Right lobe of liver (tissue), 6 donors: ENCODE results near the gene WNK2. TPM values are rescaled to one million over a fixed set of nuclear protein-coding genes. Genes with fewer than 3 reads are reported as not detected.

Experiments used
- ATAC-seq, 4 donors: fragments of 200-7000 bp; cut with Tn5 transposase; one replicate each; pipeline ENCODE4 v1.9.1; 2020; ENCODE audit warnings: mild to moderate bottlenecking in 4 of 4, moderate library complexity in 4 of 4
- DNase-seq, 3 donors: peaks; one replicate each; pipeline ENCODE4 v3.0.0-alpha.2; 2020
- H3K27ac ChIP-seq, 3 donors: fragments of 200-600 bp; one replicate each; pipeline ENCODE4 v1.8.0; 2022
- H3K27me3 ChIP-seq, 2 donors: fragments of 200-600 bp; one replicate each; pipeline ENCODE4 v1.8.0; 2022
- H3K36me3 ChIP-seq, 4 donors: fragments of 200-600 bp; sonication (generic) in 1 of 4; one replicate each; pipeline versions ENCODE4 v1.5.1 to v1.8.0; 2017 to 2022; ENCODE audit warnings: control low read depth in 1 of 4
- H3K4me1 ChIP-seq, 4 donors: fragments of 200-600 bp; sonication (generic) in 1 of 4; one replicate each; pipeline versions ENCODE4 v1.5.1 to v1.8.0; 2017 to 2022; ENCODE audit warnings: control low read depth in 1 of 4
- H3K4me3 ChIP-seq, 3 donors: fragments of 200-600 bp; one replicate each; pipeline ENCODE4 v1.8.0; 2022
- H3K9me3 ChIP-seq, 4 donors: fragments of 200-600 bp; sonication (generic) in 1 of 4; one replicate each; pipeline versions ENCODE4 v1.5.1 to v1.8.0; 2017 to 2022; ENCODE audit warnings: control low read depth in 1 of 4
- CTCF ChIP-seq, 4 donors: fragments of 200-600 bp in 3 of 4; fragments of 450-650 bp in 1 of 4; IDR thresholded peaks; one replicate each; pipeline versions ENCODE4 v1.5.1 to v1.8.0; 2016 to 2022; ENCODE audit warnings: antibody characterized with exemption in 4 of 4, mild to moderate bottlenecking in 2 of 4
- POLR2A ChIP-seq: fragments of 450-650 bp; IDR thresholded peaks from one replicate; pipeline ENCODE4 v1.6.1; 2017; ENCODE audit warnings: antibody characterized with exemption, mild to moderate bottlenecking
- WGBS: methylation state at CpG from one replicate; pipeline ENCODE4 v1.1.6; 2018; ENCODE audit warnings: low coverage, low lambda C conversion rate; ENCODE audit not compliant: insufficient coverage; ENCODE audit errors: missing lambda C conversion rate; 5-methylcytosine and 5-hydroxymethylcytosine counted together
- intact Hi-C, 2 donors: fragments of 100-400 bp; cut with DNase I; formaldehyde crosslinking; loops; one replicate each; pipeline versions ENCODE4 v1.11.2 to v1.14.1; 2022
- total RNA-seq, 6 experiments: library from RNA; depleted of rRNA in 2 of 6; stranded (reverse); fragments of >200 nt in 2 of 6; fragmentation: NEBNext Ultra II Directional in 3 of 6; extraction: Animal tissue kit (Norgen Biotek cat#: 25700) in 3 of 6; gene quantifications; one replicate each; pipeline versions ENCODE4 v1.1.0 to v1.2.4, GENCODE V29; 2016 to 2023
- donor health status: DM: no; HTN: yes; CAD: no.
- donor health status: DM: no; HTN: no; CAD: no.
- donor health status: DM: no; HTN: no; CAD: no.
- donor health status: DM: no; HTN: yes; CAD: no.
- donor health status: DM: no; HTN: yes; CAD: no.

Gene WNK2
- total RNA-seq, 6 experiments from 2014 or later, result 0.43 to 3.6 (median 1.3) TPM

DNA sequence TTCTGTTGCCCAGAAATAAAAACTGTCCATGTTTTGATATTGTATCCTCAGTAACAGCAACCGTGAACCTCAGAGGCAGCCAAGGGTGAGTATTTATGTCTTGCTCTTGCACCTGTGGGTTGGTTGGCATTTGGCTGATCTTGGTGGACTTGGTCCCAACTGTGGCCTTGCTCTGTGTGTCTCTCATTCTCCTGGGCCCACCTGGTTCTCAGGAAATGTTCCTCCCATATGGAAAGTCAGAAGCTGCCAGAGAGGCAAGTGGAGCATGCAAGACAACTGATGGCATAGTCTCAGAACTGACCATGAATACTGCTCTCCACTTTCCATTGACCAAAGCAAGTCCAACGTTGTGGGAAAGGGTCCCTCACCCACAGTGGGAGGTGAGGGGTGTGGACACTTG is 36.3 kb upstream of the WNK2 start:
- intact Hi-C loops, result no loop called here
- H3K4me1 ChIP-seq, result no peaks in the 10 kb centered on the region
- no peaks in the 10 kb centered on the region for H3K27me3 ChIP-seq
- H3K4me3 ChIP-seq, result no peak overlapping the region
- DNase-seq, result no peak
- H3K9me3 ChIP-seq, result no peaks in the 10 kb centered on the region
- no peak for ATAC-seq
- no peak overlapping the region for H3K27ac ChIP-seq
- 58% methylated on average over 2 of the region's 2 CpGs for WGBS
- no peaks in the 10 kb centered on the region for H3K36me3 ChIP-seq
- no peak for TF ChIP-seq CTCF (IDR thresholded peaks at IDR 0.05)
- no peak for TF ChIP-seq POLR2A

- Histone ChIP-seq H3K27ac (no peak overlapping the region), H3K27me3 (no peaks in the 10 kb centered on the region), H3K4me3 (no peak overlapping the region), H3K9me3 (no peaks in the 10 kb centered on the region), H3K36me3 (no peaks in the 10 kb centered on the region), H3K4me1 (no peaks in the 10 kb centered on the region)
- TF ChIP-seq CTCF (IDR thresholded peaks at IDR 0.05) (no peak), POLR2A (no peak)
- WGBS, result 100% methylated on average over 1 of the region's 2 CpGs
- no peak for ATAC-seq
- DNase-seq, result no peak
- intact Hi-C loops, result no loop called here
These were observed 35.2 kb upstream of the WNK2 start for GRCh38 chr9:93148721-93149120.

GRCh38 chr9:93149361-93149760 is 34.6 kb upstream of the WNK2 start:
- no peak overlapping the region for H3K27ac ChIP-seq
- peak in 1 of 4 donors; percentile 13 for ATAC-seq

GRCh38 chr9:93151097-93151784 is 32.7 kb upstream of the WNK2 start:
- Histone ChIP-seq H3K27me3 (no peaks in the 10 kb centered on the region), H3K27ac (no peak overlapping the region), H3K4me1 (no peaks in the 10 kb centered on the region), H3K9me3 (no peaks in the 10 kb centered on the region), H3K36me3 (no peaks in the 10 kb centered on the region), H3K4me3 (no peak overlapping the region)
- DNase-seq (no peak), ATAC-seq (no peak)
- 80% methylated on average over 1 of the region's 10 CpGs for WGBS
- TF ChIP-seq POLR2A (no peak), CTCF (IDR thresholded peaks at IDR 0.05) (no peak)
- intact Hi-C loops, result no loop called here

More at GRCh38 chr9:93149361-93149760, 34.6 kb upstream of the WNK2 start:
- DNase-seq, result no peak
- TF ChIP-seq CTCF (IDR thresholded peaks at IDR 0.05), result no peak
- no peak for TF ChIP-seq POLR2A
- intact Hi-C loops, result no loop called here
- no peaks in the 10 kb centered on the region for H3K36me3 ChIP-seq
- WGBS, result 7% methylated on average over 1 of the region's 1 CpG
- no peaks in the 10 kb centered on the region for H3K9me3 ChIP-seq
- H3K4me3 ChIP-seq, result no peak overlapping the region
- no peaks in the 10 kb centered on the region for H3K27me3 ChIP-seq
- H3K4me1 ChIP-seq, result no peaks in the 10 kb centered on the region
